Transverse colon (tissue), 4 donors: ENCODE results near the gene LAMA3.

Source experiments
- EP300 ChIP-seq: sonication (generic); formaldehyde crosslinking; IDR thresholded peaks from one replicate; pipeline ENCODE4 v1.6.1; 2017; ENCODE audit warnings: antibody characterized with exemption, low read depth
- POLR2A ChIP-seq: fragments of 450-650 bp; IDR thresholded peaks from one replicate; pipeline ENCODE4 v1.6.1; 2016; ENCODE audit warnings: antibody characterized with exemption, mild to moderate bottlenecking, moderate library complexity
- POLR2AphosphoS5 ChIP-seq, 3 donors: sonication (generic); formaldehyde crosslinking; IDR thresholded peaks; one replicate each; pipeline ENCODE4 v1.6.1; 2016; ENCODE audit warnings: antibody characterized with exemption in 3 of 3
- TF ChIP-seq, protein P1 (sequence below), 5 experiments: fragments of 200-600 bp in 3 of 5; fragments of 450-650 bp in 2 of 5; sonication (generic) in 3 of 5; IDR thresholded peaks; 1 replicate in 2 of 5; 2 replicates in 3 of 5; pipeline ENCODE4 v1.5.1; 2016 to 2017; ENCODE audit warnings: antibody characterized with exemption in 5 of 5, inconsistent platforms in 3 of 5, mild to moderate bottlenecking in 2 of 5, moderate library complexity in 1 of 5

DNA sequence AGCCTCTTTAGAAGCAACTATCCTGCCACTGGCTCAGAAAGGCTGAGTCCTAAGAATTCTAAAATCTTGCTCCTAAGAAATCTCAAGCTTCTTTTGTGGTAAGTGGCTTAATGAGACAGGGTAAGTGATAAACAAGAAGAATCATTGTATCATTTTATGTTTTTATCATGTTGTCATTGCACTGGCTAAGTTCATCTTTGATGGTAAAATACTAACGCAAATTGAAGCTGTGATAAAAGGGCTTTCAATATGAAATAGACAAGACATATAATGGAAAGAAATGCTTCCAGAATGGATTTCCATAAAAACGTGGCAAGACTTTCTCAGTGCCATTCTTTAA is 303.7 kb downstream of the LAMA3 start:
- TF ChIP-seq EP300 (no peak), POLR2A (no peak), POLR2AphosphoS5 (IDR thresholded peaks at IDR 0.05) (no peak)
- TF ChIP-seq, protein P1, sequence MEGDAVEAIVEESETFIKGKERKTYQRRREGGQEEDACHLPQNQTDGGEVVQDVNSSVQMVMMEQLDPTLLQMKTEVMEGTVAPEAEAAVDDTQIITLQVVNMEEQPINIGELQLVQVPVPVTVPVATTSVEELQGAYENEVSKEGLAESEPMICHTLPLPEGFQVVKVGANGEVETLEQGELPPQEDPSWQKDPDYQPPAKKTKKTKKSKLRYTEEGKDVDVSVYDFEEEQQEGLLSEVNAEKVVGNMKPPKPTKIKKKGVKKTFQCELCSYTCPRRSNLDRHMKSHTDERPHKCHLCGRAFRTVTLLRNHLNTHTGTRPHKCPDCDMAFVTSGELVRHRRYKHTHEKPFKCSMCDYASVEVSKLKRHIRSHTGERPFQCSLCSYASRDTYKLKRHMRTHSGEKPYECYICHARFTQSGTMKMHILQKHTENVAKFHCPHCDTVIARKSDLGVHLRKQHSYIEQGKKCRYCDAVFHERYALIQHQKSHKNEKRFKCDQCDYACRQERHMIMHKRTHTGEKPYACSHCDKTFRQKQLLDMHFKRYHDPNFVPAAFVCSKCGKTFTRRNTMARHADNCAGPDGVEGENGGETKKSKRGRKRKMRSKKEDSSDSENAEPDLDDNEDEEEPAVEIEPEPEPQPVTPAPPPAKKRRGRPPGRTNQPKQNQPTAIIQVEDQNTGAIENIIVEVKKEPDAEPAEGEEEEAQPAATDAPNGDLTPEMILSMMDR (IDR thresholded peaks at IDR 0.05): no peak
